Measurements from ENCODE around the gene TBL1X. TPM values are rescaled to one million over a fixed set of nuclear protein-coding genes. Genes with fewer than 3 reads are reported as not detected.

TBL1X gene
- total and polyA plus RNA-seq, 2 of the 4 experiments (the other 2 are of a cell fraction): 16.2 to 20.8 TPM

DNA sequence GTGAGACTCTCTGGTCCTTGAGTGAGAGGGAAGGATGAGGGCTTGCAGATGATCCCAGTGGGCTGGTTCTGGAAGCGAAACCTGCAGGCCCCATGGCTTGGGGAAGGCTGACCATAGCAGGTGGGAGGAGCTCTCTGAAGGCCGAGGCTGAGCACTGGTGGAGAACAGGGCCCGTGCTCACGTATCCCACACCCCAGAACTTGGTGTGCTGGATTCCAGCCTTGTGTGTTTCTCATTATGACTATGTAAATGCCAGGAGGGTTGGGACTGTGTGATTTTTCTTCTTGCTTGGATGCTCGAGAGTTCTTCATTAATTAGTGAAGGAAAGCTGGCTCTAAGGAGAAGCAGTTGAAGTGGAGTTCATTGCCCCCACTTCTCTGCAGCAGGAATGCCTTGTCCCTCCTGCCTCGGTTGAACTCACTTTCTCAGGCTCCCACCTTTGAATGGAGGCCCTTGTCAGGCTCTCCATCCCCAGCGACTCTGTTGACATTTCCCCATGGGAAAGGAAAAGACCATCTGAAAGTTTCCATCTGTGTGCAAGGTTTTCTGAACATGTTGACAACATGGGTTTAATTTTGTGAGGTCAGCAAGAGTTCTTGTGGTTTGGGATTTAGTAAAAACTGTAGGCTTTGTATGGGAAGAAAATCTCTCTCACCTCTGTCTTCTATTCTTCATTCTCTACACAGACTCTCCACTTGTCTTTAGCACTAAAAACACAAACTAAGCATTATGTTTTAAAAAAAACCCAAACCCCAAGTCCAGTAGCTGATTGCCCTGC, 57.7 kb downstream of the TBL1X start:
- no peak overlapping the region for H2BK5ac ChIP-seq (ENCODE audit: low read depth, low read length, poor library complexity, severe bottlenecking)
- H2BK20ac ChIP-seq (ENCODE audit: low read depth, low read length): no peak overlapping the region
- DNase-seq: peak; percentile 52
- no peak overlapping the region for H3K23ac ChIP-seq (ENCODE audit: low read depth, low read length)
- no peak overlapping the region for H3K56ac ChIP-seq (ENCODE audit: extremely low read depth, insufficient read depth, low read length)
- no peaks in the 10 kb centered on the region for H3K36me3 ChIP-seq (ENCODE audit: control insufficient read depth, insufficient read depth, low read length)
- WGBS, 2 experiments (ENCODE audit: extremely low coverage in 2 of 2, insufficient read length in 1 of 2): 82% methylated on average over 3 of the region's 7 CpGs; no CpG with 5 or more reads in 1 of the 2 experiments
- no peak overlapping the region for H3K9ac ChIP-seq (ENCODE audit: low read depth, low read length)
- H3K9me3 ChIP-seq (ENCODE audit: control insufficient read depth, insufficient read depth, low read length): no peaks in the 10 kb centered on the region
- H2AK9ac ChIP-seq (replicated peaks; ENCODE audit: low read depth, low read length, poor library complexity): no peak overlapping the region
- in situ Hi-C loops (cut with MboI; ENCODE audit: low sequenced_read_pairs): no loop called here
- CTCF ChIA-PET: interaction anchor here (0.7 kb wide), 1 partner anchor 16 kb away, joined by 5 read pairs; no protein-coding TSS in a partner anchor
- H4K5ac ChIP-seq (ENCODE audit: low read depth, low read length): no peak overlapping the region
- H3K27ac ChIP-seq (ENCODE audit: insufficient read depth, low read length): no peak overlapping the region
- dilution Hi-C loops (cut with HindIII; ENCODE audit: low sequenced_read_pairs, unreplicated experiment): no loop called here
- H4K91ac ChIP-seq (ENCODE audit: insufficient read depth, low read depth, low read length): no peak overlapping the region
- no peak for ATAC-seq (ENCODE audit: low read depth)
- POLR2A ChIA-PET (ENCODE audit: unreplicated experiment): no interaction called here
- H2BK15ac ChIP-seq (ENCODE audit: low read depth, low read length): no peak overlapping the region
- H4K20me1 ChIP-seq (ENCODE audit: insufficient read depth, low read length): peaks cover 61% of the 10 kb centered on the region
- TF ChIP-seq, protein P1, sequence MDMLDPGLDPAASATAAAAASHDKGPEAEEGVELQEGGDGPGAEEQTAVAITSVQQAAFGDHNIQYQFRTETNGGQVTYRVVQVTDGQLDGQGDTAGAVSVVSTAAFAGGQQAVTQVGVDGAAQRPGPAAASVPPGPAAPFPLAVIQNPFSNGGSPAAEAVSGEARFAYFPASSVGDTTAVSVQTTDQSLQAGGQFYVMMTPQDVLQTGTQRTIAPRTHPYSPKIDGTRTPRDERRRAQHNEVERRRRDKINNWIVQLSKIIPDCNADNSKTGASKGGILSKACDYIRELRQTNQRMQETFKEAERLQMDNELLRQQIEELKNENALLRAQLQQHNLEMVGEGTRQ (IDR thresholded peaks at IDR 0.05; ENCODE audit: low read depth, low read length): no peak
- TF ChIP-seq BHLHE40 (IDR thresholded peaks at IDR 0.05; ENCODE audit: low read depth, low read length): no peak
- TF ChIP-seq MAFK (IDR thresholded peaks at IDR 0.05; ENCODE audit: low read depth, low read length): no peak
- TF ChIP-seq CHD1 (IDR thresholded peaks at IDR 0.05; ENCODE audit: low read depth, low read length): no peak
- TF ChIP-seq MAZ (IDR thresholded peaks at IDR 0.05; ENCODE audit: borderline replicate concordance, low read depth, low read length): no peak
- TF ChIP-seq RFX5 (IDR thresholded peaks at IDR 0.05; ENCODE audit: low read depth, low read length): no peak
- TF ChIP-seq, protein P2, sequence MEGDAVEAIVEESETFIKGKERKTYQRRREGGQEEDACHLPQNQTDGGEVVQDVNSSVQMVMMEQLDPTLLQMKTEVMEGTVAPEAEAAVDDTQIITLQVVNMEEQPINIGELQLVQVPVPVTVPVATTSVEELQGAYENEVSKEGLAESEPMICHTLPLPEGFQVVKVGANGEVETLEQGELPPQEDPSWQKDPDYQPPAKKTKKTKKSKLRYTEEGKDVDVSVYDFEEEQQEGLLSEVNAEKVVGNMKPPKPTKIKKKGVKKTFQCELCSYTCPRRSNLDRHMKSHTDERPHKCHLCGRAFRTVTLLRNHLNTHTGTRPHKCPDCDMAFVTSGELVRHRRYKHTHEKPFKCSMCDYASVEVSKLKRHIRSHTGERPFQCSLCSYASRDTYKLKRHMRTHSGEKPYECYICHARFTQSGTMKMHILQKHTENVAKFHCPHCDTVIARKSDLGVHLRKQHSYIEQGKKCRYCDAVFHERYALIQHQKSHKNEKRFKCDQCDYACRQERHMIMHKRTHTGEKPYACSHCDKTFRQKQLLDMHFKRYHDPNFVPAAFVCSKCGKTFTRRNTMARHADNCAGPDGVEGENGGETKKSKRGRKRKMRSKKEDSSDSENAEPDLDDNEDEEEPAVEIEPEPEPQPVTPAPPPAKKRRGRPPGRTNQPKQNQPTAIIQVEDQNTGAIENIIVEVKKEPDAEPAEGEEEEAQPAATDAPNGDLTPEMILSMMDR (conservative IDR thresholded peaks at IDR 0.05; ENCODE audit: low read depth, low read length): no peak
- TF ChIP-seq POLR2A (IDR thresholded peaks at IDR 0.05; ENCODE audit: low read depth, low read length): no peak
- TF ChIP-seq SMC3 (IDR thresholded peaks at IDR 0.05; ENCODE audit: low read depth, low read length): no peak
- BruUV-seq (replicated peaks): no TSS peak
- H4K8ac ChIP-seq (ENCODE audit: low read depth in 2 of 2, low read length in 2 of 2): no peak overlapping the region
- H3K4me1 ChIP-seq (ENCODE audit: control insufficient read depth, insufficient read depth, low read length): peaks cover 14% of the 10 kb centered on the region
- no peaks in the 10 kb centered on the region for H3K27me3 ChIP-seq (ENCODE audit: control insufficient read depth, insufficient read depth, low read length)
- no peak overlapping the region for H3K14ac ChIP-seq (replicated peaks; ENCODE audit: low read depth, low read length)
- H3K79me1 ChIP-seq (ENCODE audit: low read depth in 1 of 2, low read length in 2 of 2): peaks cover 21 to 70% of the 10 kb centered on the region in 2 experiments
- H2BK120ac ChIP-seq (ENCODE audit: low read depth, low read length): no peak overlapping the region
- H2AK5ac ChIP-seq (ENCODE audit: low read depth, low read length): no peak overlapping the region
- H3K4me2 ChIP-seq (ENCODE audit: low read depth, low read length): no peak overlapping the region
- no peak overlapping the region for H3K18ac ChIP-seq (ENCODE audit: low read depth, low read length)
- H2AFZ ChIP-seq (replicated peaks; ENCODE audit: low read length, poor library complexity): no peak overlapping the region
- no peak overlapping the region for H3K4me3 ChIP-seq (ENCODE audit: insufficient read depth, low read depth, low read length)
- H3K9me1 ChIP-seq (ENCODE audit: insufficient read depth, low read length): peaks cover 4% of the 10 kb centered on the region; the same call in 1 of the 2 replicates
- intact Hi-C loops (cut with micrococcal nuclease): no loop called here
- H3K4ac ChIP-seq (ENCODE audit: low read depth, low read length): no peak overlapping the region

All from IMR-90 (cell line).